ENCODE measurements around the gene PGAM2.
"Not testable (repeated sequence)": the region's sequence is repeated elsewhere in the genome, so short reads cannot be mapped to it uniquely, and the experiment has no call there.

Gene PGAM2

DNA sequence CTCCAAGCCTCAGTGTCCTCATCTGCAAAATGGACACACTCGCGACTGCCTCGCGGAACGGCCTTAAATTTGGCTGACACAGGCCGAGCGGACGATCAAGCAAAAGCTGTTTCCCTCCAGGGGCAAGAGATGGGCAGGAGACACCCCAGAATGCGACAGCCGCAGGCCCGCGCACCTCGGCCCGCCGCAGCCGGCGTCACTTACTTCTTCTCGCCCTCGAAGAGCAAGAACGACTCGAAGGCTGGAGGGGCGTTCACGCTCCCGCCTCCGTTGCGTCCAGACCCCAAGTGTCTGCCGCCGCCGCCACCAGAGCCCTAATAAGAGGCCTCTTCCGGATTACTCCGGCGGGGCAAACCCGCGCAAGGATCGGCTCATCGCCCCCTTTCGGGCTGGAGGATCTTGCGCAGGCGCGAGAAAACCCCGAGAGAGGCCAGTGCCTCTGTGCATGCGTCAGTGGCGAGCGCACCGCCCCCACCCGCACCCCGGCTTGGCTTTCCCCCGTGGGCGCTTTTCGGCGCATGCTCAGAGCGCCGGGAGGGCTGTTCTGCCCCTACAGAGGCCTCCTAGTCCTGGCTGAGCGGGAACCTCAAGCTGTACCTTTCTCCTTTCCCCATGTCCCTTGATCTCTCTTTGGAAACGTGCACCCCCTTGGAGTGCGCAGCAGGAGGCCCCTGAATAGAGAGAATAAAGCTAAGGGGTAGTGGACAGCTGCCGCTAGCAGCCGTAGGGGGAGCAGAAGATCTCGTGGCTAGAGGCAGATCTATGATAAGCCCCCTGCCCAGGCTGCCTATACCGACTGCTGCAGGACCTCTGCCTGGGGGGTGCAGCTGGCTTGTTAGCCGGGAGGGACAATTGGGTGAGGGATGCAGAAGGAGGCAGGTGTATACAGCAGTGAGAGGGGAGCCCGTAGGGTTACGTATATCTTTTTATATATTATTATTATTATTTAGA is 46.2 kb downstream of the PGAM2 start:
- DNase-seq, result peak; percentile 95

DNA sequence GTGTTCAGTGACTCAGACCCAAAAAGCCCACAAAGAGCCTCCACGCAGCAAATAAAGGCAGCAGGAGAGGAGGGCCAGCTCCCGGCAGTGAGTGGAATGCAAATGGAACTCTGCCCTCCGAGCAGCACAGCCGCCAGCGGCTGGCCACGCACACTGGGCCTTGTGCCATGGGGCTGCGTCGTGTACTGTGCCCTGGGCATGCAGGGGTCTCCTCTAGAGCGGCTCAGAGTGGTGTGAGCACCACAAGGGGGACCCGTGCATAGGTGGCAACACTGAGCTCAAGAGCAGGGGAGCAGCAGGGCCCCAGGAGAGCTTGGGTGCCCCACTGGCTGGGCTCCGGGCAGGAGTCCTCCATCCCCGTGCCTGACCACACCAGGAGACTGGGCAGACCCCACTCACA is 50.3 kb downstream of the PGAM2 start:
- DNase-seq, result not testable (repeated sequence)
